Fibroblast of lung (primary cell): ENCODE measurements around the gene MBNL2. TPM values are rescaled to one million over a fixed set of nuclear protein-coding genes. Genes with fewer than 3 reads are reported as not detected.

Experiments
- DNase-seq, 2 donors: peaks; one replicate each; pipeline versions ENCODE4 v3.0.0 to v3.0.0-alpha.2; 2010; ENCODE audit warnings: low read depth in 2 of 2
- H2AFZ ChIP-seq: 2 replicates; pipeline ENCODE4 v1.5.1; 2012; ENCODE audit warnings: low read length, control low read depth, inconsistent platforms
- H3K27ac ChIP-seq: 2 replicates; pipeline ENCODE4 v1.5.1; 2011; ENCODE audit warnings: low read length, control low read depth; ENCODE audit not compliant: insufficient read depth
- H3K27me3 ChIP-seq: 2 replicates; pipeline ENCODE4 v1.5.1; 2011; ENCODE audit warnings: mild to moderate bottlenecking, low read length; ENCODE audit not compliant: control insufficient read depth, insufficient read depth
- H3K36me3 ChIP-seq: 2 replicates; pipeline ENCODE4 v1.5.1; 2011; ENCODE audit warnings: low read length; ENCODE audit not compliant: control insufficient read depth, insufficient read depth
- H3K4me1 ChIP-seq: 2 replicates; pipeline ENCODE4 v1.5.1; 2011; ENCODE audit warnings: low read length; ENCODE audit not compliant: control insufficient read depth, insufficient read depth; ENCODE audit errors: extremely low read depth
- H3K4me2 ChIP-seq: 2 replicates; pipeline ENCODE4 v1.5.1; 2011; ENCODE audit warnings: low read length, control low read depth; ENCODE audit not compliant: insufficient read depth; ENCODE audit errors: extremely low read depth
- H3K4me3 ChIP-seq, 4 experiments: fragments of 200-600 bp in 1 of 4; sonication (generic) in 1 of 4; replicated peaks in 1 of 4; 2 replicates each; pipeline ENCODE4 v1.5.1; 2011 to 2016; ENCODE audit warnings: low read length in 4 of 4, low read depth in 3 of 4, mild to moderate bottlenecking in 3 of 4, control low read depth in 2 of 4, inconsistent platforms in 1 of 4, mixed read lengths in 1 of 4; ENCODE audit not compliant: insufficient read depth in 1 of 4; ENCODE audit errors: control extremely low read depth in 1 of 4
- H3K79me2 ChIP-seq: 2 replicates; pipeline ENCODE4 v1.5.1; 2012; ENCODE audit warnings: mild to moderate bottlenecking, low read length, inconsistent platforms; ENCODE audit not compliant: control insufficient read depth, insufficient read depth
- H3K9ac ChIP-seq: 2 replicates; pipeline ENCODE4 v1.5.1; 2011; ENCODE audit warnings: mild to moderate bottlenecking, low read length, control low read depth; ENCODE audit not compliant: insufficient read depth
- H3K9me3 ChIP-seq: 2 replicates; pipeline ENCODE4 v1.5.1; 2012; ENCODE audit warnings: low read depth, low read length; ENCODE audit not compliant: control insufficient read depth, insufficient read depth
- H4K20me1 ChIP-seq: 2 replicates; pipeline ENCODE4 v1.5.1; 2011; ENCODE audit warnings: low read length; ENCODE audit not compliant: control insufficient read depth, insufficient read depth; ENCODE audit errors: extremely low read depth
- CTCF ChIP-seq, 2 donors: IDR thresholded peaks in 1 of 2; conservative IDR thresholded peaks in 1 of 2; 1 replicate in 1 of 2; 2 replicates in 1 of 2; pipeline ENCODE4 v1.5.1; 2011 to 2012; ENCODE audit warnings: low read length in 2 of 2, control low read depth in 1 of 2, inconsistent platforms in 1 of 2, low read depth in 1 of 2, mild to moderate bottlenecking in 1 of 2
- EZH2 ChIP-seq: IDR thresholded peaks from 2 replicates; pipeline ENCODE4 v1.5.1; 2012; ENCODE audit warnings: low read length, control low read depth, mild to moderate bottlenecking; ENCODE audit errors: missing control alignments
- polyA plus RNA-seq, 2 donors: library from polyadenylated mRNA; depleted of rRNA in 1 of 2; stranded (reverse) in 1 of 2; unstranded in 1 of 2; fragments of >200 nt; gene quantifications; 2 replicates each; pipeline ENCODE4 v1.2.1, GENCODE V29; 2011 to 2012; ENCODE audit warnings: missing spikeins in 1 of 2
- total RNA-seq: library from RNA; depleted of rRNA; stranded (reverse); fragments of >200 nt; gene quantifications from 2 replicates; pipeline ENCODE4 v1.2.1, GENCODE V29; 2014

MBNL2 gene
- total and polyA plus RNA-seq, 2 donors (not counting 1 experiment from before 2014, with no cell fraction given), result 48.9 to 61.1 TPM

DNA sequence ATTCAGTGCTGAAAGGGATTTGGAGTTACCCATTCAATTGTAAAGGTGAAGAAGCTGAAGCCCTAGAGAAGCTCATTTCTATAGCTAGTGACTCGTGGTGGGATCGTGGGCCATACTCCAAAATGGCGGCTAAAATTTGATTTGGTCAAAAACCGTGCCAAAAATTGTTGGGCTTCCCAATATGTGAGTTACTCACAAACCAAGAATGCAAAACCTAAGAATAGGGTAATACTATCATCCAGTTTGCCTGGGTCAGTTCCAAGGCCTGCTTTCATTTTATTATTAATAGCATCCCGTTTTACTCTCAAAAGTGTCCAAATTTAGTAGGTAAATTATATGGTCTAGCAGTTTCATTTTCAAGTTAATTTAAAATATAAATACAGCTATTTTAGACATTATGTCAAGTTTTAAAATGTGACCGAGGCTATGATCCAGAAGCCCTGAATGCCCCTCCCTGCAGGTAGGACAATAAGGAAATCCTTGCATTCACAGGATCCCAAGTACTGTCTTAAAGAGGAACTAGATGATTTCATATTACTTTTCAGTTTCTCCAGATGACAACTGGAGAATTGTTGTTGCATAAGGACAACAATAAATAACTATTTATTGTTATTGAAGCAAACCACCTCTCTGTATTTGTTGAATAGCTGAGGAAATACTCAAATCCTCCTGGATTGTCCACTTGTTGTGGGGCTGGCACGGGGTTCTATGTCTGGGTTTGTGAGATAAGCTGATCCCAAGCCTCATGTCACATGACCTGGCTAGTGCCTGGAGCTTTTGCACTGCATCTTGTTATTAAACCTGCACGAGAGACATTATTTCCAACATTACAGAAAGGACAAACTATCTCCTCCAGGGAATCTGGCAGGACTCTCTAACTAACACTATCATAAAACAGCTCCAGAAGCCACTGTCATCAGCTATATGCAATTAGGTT, 200.3 kb downstream of the MBNL2 start:
- Histone ChIP-seq H3K4me3 (no peak overlapping the region), H3K36me3 (no peaks in the 10 kb centered on the region), H3K27ac (no peak overlapping the region), H4K20me1 (no peaks in the 10 kb centered on the region), H3K4me2 (no peak overlapping the region), H3K4me1 (no peaks in the 10 kb centered on the region), H3K9me3 (no peaks in the 10 kb centered on the region), H3K79me2 (no peaks in the 10 kb centered on the region), H2AFZ (no peak overlapping the region), H3K9ac (no peak overlapping the region), H3K27me3 (no peaks in the 10 kb centered on the region)
- peak in 1 of 2 donors; percentile 62 for DNase-seq
- no peak for TF ChIP-seq EZH2
- no peak for TF ChIP-seq CTCF (conservative IDR thresholded peaks at IDR 0.05 in 1 of 2, IDR thresholded peaks at IDR 0.05 in 1 of 2; ENCODE audit: low read depth in 1 of 2, low read length in 2 of 2)

- Histone ChIP-seq H3K9ac (no peak overlapping the region), H4K20me1 (no peaks in the 10 kb centered on the region), H3K4me1 (no peaks in the 10 kb centered on the region), H3K79me2 (no peaks in the 10 kb centered on the region), H3K27me3 (no peaks in the 10 kb centered on the region), H2AFZ (no peak overlapping the region), H3K9me3 (no peaks in the 10 kb centered on the region), H3K27ac (no peak overlapping the region), H3K36me3 (no peaks in the 10 kb centered on the region), H3K4me2 (no peak overlapping the region), H3K4me3 (no peak overlapping the region)
- TF ChIP-seq CTCF (conservative IDR thresholded peaks at IDR 0.05 in 1 of 2, IDR thresholded peaks at IDR 0.05 in 1 of 2; ENCODE audit: low read depth in 1 of 2, low read length in 2 of 2), result no peak
- no peak for TF ChIP-seq EZH2
- no peak for DNase-seq
Measured at GRCh38 chr13:97423300-97424045, 201.3 kb downstream of the MBNL2 start.

DNA sequence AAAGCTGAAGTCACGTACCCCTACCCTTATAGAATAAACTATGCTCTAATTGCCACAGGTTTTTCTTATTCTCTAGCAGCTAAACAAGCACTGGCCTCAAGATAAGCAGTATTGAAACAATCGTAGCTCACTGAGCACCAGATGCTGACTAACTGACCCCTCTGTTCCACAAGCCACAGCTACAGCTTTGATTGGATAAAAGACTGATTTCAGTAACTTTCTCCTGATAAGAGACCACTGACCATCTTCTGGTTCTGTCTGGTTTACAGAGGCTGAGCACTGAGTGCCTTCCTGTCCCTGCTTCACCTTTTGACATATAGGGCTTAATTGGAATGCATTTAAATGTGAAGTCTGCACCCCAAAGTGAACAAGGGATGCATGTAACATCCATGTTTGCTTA, 203.5 kb downstream of the MBNL2 start:
- TF ChIP-seq CTCF (conservative IDR thresholded peaks at IDR 0.05 in 1 of 2, IDR thresholded peaks at IDR 0.05 in 1 of 2; ENCODE audit: low read depth in 1 of 2, low read length in 2 of 2) (no peak), EZH2 (no peak)
- Histone ChIP-seq H3K4me3 (no peak overlapping the region), H3K4me1 (no peaks in the 10 kb centered on the region), H3K9me3 (no peaks in the 10 kb centered on the region), H3K27me3 (no peaks in the 10 kb centered on the region), H3K9ac (no peak overlapping the region), H3K36me3 (no peaks in the 10 kb centered on the region), H4K20me1 (no peaks in the 10 kb centered on the region), H2AFZ (no peak overlapping the region), H3K27ac (no peak overlapping the region), H3K4me2 (no peak overlapping the region), H3K79me2 (no peaks in the 10 kb centered on the region)
- DNase-seq, result peak in 1 of 2 donors; percentile 43
